GM13976 (cell line): ENCODE results near the gene PAK1.

ENCODE experiments used
- DNase-seq: peaks from one replicate; pipeline ENCODE4 v3.0.0; 2012; ENCODE audit warnings: low spot score
- in situ Hi-C: fragments of 300-500 bp; cut with MboI; formaldehyde crosslinking; loops from one replicate; pipeline ENCODE4 v1.12.0; 2022; ENCODE audit warnings: low sequenced_read_pairs, mixed read lengths, inconsistent platforms; ENCODE audit not compliant: unreplicated experiment
- TF ChIP-seq, protein P1 (sequence below): IDR thresholded peaks from 2 replicates; pipeline ENCODE4 v1.5.1; 2012; ENCODE audit warnings: borderline replicate concordance, mild to moderate bottlenecking; ENCODE audit not compliant: insufficient read depth; ENCODE audit errors: extremely low read depth, missing control alignments, control extremely low read depth

Gene PAK1

DNA sequence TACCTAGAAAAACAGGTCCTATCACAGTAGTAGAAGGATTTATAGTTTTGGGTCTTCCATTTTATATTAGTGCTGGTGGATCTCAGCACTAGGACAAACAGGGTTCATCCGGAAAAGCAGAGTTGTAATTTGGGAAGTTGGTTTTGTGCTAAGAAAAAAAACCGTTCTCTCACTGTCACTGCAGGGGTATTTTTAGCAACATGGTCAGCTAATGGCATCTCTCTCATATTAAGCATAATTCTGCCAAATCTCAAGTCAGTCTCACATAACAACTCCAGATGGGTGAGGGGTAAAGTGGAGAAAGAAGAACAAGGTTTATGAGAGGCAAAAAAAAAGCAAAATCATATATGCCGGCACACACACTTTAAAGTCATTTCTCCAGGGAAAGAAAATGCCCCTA lies 120.8 kb downstream of the PAK1 start:
- TF ChIP-seq, protein P1, sequence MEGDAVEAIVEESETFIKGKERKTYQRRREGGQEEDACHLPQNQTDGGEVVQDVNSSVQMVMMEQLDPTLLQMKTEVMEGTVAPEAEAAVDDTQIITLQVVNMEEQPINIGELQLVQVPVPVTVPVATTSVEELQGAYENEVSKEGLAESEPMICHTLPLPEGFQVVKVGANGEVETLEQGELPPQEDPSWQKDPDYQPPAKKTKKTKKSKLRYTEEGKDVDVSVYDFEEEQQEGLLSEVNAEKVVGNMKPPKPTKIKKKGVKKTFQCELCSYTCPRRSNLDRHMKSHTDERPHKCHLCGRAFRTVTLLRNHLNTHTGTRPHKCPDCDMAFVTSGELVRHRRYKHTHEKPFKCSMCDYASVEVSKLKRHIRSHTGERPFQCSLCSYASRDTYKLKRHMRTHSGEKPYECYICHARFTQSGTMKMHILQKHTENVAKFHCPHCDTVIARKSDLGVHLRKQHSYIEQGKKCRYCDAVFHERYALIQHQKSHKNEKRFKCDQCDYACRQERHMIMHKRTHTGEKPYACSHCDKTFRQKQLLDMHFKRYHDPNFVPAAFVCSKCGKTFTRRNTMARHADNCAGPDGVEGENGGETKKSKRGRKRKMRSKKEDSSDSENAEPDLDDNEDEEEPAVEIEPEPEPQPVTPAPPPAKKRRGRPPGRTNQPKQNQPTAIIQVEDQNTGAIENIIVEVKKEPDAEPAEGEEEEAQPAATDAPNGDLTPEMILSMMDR, result no peak
- no peak for DNase-seq
- in situ Hi-C loops, result no loop called here

DNA sequence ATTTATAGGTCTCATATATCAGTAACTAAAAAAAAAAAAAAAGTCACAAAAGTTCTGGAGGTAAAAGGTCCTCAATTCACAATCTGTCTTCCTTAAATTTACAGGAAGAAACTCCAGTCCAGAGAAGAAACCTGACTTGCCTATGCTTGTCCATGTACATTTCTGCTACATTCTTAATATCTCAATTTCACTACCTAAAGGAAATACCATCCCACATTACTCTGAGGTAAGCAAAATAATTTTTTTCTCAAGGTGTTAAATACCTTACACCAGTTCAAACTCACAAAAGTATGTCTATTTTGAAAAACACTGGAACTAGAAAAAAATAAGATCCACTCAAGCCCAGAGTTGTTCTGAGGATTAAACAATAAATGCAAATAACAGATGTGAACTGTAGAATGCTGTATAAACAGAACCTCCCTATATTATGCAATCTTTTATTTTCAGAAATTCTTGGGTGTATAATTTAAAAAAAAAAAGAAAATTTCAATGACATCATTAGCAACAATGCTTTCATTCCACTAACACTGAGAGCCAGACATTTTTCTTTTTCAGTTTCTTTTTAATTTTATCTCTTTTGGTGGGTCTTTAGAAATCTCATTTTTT lies 122.5 kb downstream of the PAK1 start:
- TF ChIP-seq, protein P1, result no peak
- no peak for DNase-seq
- in situ Hi-C loops, result no loop called here

DNA sequence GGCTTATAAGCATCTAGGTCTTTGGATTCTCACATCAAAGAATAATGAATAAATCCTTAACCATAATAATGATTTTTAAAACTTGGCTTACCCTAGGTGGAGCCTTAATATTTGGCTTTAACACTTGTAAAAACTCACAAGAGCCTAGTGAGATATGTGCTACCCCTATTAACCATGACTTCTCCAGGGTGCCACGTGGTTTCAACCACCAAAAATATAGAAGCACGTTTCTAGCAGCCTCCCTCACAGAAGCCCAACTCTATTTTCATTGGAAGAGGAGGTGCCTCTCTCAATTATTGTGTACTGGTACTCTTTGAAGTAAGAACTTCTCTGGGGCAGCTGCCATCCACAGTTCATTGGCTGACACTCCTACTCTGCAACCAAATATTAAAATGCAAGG lies 125.9 kb downstream of the PAK1 start:
- TF ChIP-seq, protein P1, result no peak
- in situ Hi-C loops, result no loop called here
- no peak for DNase-seq

DNA sequence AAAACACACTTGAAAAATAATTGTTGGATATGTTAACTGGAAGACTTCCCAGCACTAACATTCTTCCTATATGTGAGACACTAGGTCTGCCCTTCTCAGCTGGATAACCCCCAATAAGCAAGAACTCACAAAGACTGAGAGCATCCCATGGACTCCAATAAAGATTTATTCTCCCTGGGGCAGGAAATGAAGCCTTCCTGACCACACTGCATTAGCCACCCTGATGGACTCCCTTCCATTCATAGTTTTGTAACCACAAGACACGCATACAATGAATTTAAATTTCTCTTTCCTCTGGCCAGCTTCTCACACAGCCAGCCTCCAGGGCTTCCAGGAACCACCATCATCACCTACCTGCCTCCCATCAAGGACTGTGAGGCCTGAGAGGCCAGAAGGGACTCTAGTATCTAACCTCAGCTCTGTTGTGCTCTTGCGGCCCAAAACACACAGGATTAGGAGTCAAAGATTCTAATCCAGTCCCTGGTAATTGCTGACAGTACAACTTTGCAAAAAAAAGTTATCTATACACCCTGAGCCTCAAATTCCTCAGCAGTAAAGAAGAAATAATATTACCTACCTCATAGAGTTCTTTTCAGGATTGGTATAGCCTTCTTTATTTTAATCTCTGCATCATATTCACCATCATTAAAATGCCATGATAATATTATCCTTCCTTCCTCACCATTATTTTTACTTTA lies 126.8 kb downstream of the PAK1 start:
- in situ Hi-C loops, result no loop called here
- TF ChIP-seq, protein P1, result no peak
- DNase-seq, result no peak

DNA sequence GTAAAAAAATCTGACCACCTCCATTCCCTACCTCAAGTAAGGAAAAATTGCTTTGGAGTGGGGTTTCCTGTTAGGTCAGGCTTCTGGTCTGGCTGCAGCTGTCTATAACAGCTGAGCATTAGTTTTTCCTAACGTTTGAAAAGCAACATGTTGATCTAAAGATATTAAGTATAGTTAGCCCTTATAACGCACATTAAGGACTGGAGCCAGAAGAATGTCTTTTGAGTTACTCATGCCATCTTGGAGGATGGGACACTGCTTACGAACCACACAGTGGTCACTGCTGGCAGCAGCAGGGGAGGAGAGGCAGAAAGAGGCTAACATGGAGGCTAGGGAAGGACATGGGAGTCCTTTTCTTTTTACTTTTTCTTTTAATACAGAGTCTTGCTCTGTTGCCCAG lies 128.3 kb downstream of the PAK1 start:
- in situ Hi-C loops, result no loop called here
- no peak for DNase-seq
- TF ChIP-seq, protein P1, result no peak

DNA sequence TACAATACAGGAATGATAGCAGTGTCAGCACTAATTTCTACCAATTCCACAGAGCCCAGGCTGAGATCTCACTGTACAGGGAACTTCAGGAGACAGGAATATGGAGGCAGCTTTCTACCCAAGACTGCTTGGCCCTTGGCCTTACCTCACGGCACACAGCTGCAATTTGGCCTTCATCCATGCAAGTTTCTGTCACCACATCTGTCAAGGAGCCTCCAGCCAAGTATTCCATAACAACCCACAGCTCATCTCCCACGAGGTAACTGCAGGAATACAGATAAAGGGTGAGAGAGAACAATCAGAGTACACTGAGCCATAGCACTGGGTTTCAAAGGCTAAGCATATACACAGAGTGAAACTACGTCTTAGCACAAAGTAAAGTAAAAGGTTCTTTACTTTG lies 133.4 kb downstream of the PAK1 start:
- in situ Hi-C loops, result no loop called here
- TF ChIP-seq, protein P1, result no peak
- DNase-seq, result no peak
